Activated CD4-positive, CD25-positive, alpha-beta regulatory T cell treated with anti-CD3 and anti-CD28 coated beads, Interleukin-2, amount 50 U/mL, for 16 hours (primary cell): ENCODE measurements around the gene NOTCH3.

Experiments used
- DNase-seq: peaks from one replicate; pipeline ENCODE4 v3.0.0-alpha.2; 2020; ENCODE audit warnings: low read depth, low spot score

Gene NOTCH3

GRCh38 chr19:15196360-15197005, 4.3 kb downstream of the NOTCH3 start:
- no peak for DNase-seq

- DNase-seq: no peak
Observed at GRCh38 chr19:15195371-15196334, 5.1 kb downstream of the NOTCH3 start.

- no peak for DNase-seq
Observed at GRCh38 chr19:15194938-15195337, 5.9 kb downstream of the NOTCH3 start.

- no peak for DNase-seq
Observed at GRCh38 chr19:15191982-15192381, 8.8 kb downstream of the NOTCH3 start.

GRCh38 chr19:15191514-15191913, 9.3 kb downstream of the NOTCH3 start:
- no peak for DNase-seq

- no peak for DNase-seq
Observed at GRCh38 chr19:15188851-15189250, 11.9 kb downstream of the NOTCH3 start.

GRCh38 chr19:15187026-15188007, 13.5 kb downstream of the NOTCH3 start:
- DNase-seq: no peak

- no peak for DNase-seq
Observed at GRCh38 chr19:15185188-15185587, 15.6 kb downstream of the NOTCH3 start.

GRCh38 chr19:15184776-15185175, 16.0 kb downstream of the NOTCH3 start:
- no peak for DNase-seq

GRCh38 chr19:15181394-15181793, 19.4 kb downstream of the NOTCH3 start:
- no peak for DNase-seq

GRCh38 chr19:15180451-15181390, 20.1 kb downstream of the NOTCH3 start:
- DNase-seq: no peak

GRCh38 chr19:15178629-15179308, 22.0 kb downstream of the NOTCH3 start:
- DNase-seq: no peak

GRCh38 chr19:15177269-15178116, 23.3 kb downstream of the NOTCH3 start:
- peak; percentile 60 for DNase-seq

- DNase-seq: no peak
Observed at GRCh38 chr19:15175609-15176008, 25.2 kb downstream of the NOTCH3 start.

GRCh38 chr19:15173746-15174404, 26.9 kb downstream of the NOTCH3 start:
- DNase-seq: no peak

GRCh38 chr19:15170345-15170744, 30.4 kb downstream of the NOTCH3 start:
- DNase-seq: no peak

- no peak for DNase-seq
Observed at GRCh38 chr19:15169541-15170285, 31.1 kb downstream of the NOTCH3 start.

- no peak for DNase-seq
Observed at GRCh38 chr19:15166700-15167099, 34.1 kb downstream of the NOTCH3 start.
